Fibroblast of mammary gland (primary cell): ENCODE data around the gene PRDM10.
A peak's percentile ranks its signal among the peaks of the same experiment; 100 is the strongest.
"Not testable (repeated sequence)": the region's sequence is repeated elsewhere in the genome, so short reads cannot be mapped to it uniquely, and the experiment has no call there.

Experiments used
- DNase-seq: peaks from one replicate; pipeline ENCODE4 v3.0.0-alpha.2; 2010; ENCODE audit warnings: low read depth
- H3K4me3 ChIP-seq: 2 replicates; pipeline ENCODE4 v1.5.1; 2011; ENCODE audit warnings: low read depth, mild to moderate bottlenecking, low read length, moderate library complexity; ENCODE audit not compliant: control insufficient read depth
- CTCF ChIP-seq: conservative IDR thresholded peaks from 2 replicates; pipeline ENCODE4 v1.5.1; 2011; ENCODE audit warnings: low read depth, low read length, inconsistent platforms; ENCODE audit not compliant: control insufficient read depth, insufficient read depth

PRDM10 gene

GRCh38 chr11:130031056-130031455 lies 28.4 kb upstream of the PRDM10 start:
- H3K4me3 ChIP-seq = no peak overlapping the region
- no peak for DNase-seq
- TF ChIP-seq CTCF = no peak

GRCh38 chr11:130029137-130029536 lies 26.5 kb upstream of the PRDM10 start:
- no peak for DNase-seq
- no peak for TF ChIP-seq CTCF
- no peak overlapping the region for H3K4me3 ChIP-seq

GRCh38 chr11:130025371-130025770 lies 22.7 kb upstream of the PRDM10 start:
- no peak for DNase-seq
- TF ChIP-seq CTCF = no peak
- H3K4me3 ChIP-seq = no peak overlapping the region

- no peak for TF ChIP-seq CTCF
- DNase-seq = peak; percentile 40
- no peak overlapping the region for H3K4me3 ChIP-seq
Measured at GRCh38 chr11:130024361-130024760, 21.7 kb upstream of the PRDM10 start.

- H3K4me3 ChIP-seq = no peak overlapping the region
- TF ChIP-seq CTCF = no peak
- DNase-seq = peak; percentile 63
Measured at GRCh38 chr11:130023204-130023603, 20.6 kb upstream of the PRDM10 start.

GRCh38 chr11:130022799-130023198 lies 20.2 kb upstream of the PRDM10 start:
- no peak overlapping the region for H3K4me3 ChIP-seq
- DNase-seq = no peak

GRCh38 chr11:130021606-130022005 lies 19.0 kb upstream of the PRDM10 start:
- DNase-seq, H3K4me3 ChIP-seq: not testable (repeated sequence)

More at GRCh38 chr11:130022799-130023198, 20.2 kb upstream of the PRDM10 start:
- no peak for TF ChIP-seq CTCF
